HG03575 (cell line): ENCODE results near the gene IL34.

Experiments used
- ATAC-seq: cut with Tn5 transposase; IDR thresholded peaks from one replicate; pipeline ENCODE4 v1.9.1; 2021; ENCODE audit not compliant: unreplicated experiment, insufficient number of reproducible peaks, low FRiP score; ENCODE audit errors: extremely low read depth

The IL34 gene

GRCh38 chr16:70709457-70709856 lies 63.1 kb downstream of the IL34 start:
- ATAC-seq, result no peak

- ATAC-seq, result no peak
Observed at GRCh38 chr16:70709942-70710341, 63.6 kb downstream of the IL34 start.
